Measurements from ENCODE around the gene PCDH19. TPM values are rescaled to one million over a fixed set of nuclear protein-coding genes. Genes with fewer than 3 reads are reported as not detected.

PCDH19 gene
- total and polyA plus RNA-seq, 2 of the 13 experiments (the other 11 are each of a cell fraction or from before 2014, with no cell fraction given): 0.02 to 0.09 TPM

- H3K27me3 ChIP-seq (ENCODE audit: control insufficient read depth in 1 of 2, insufficient read depth in 2 of 2, low read length in 2 of 2): no peaks in the 10 kb centered on the region
- H3K4me1 ChIP-seq (ENCODE audit: insufficient read depth, low read length): no peaks in the 10 kb centered on the region
- H3K9ac ChIP-seq (ENCODE audit: insufficient read depth, low read depth, low read length): no peak overlapping the region
- FAIRE-seq (no peak), ATAC-seq (no peak), DNase-seq (ENCODE audit: low spot score) (no peak)
- no peaks in the 10 kb centered on the region for H4K20me1 ChIP-seq (ENCODE audit: insufficient read depth, low read length)
- POLR2A ChIA-PET: no interaction called here
- 93% methylated on average over 29 of the region's 90 CpGs for WGBS (ENCODE audit: low lambda C conversion rate)
- no peak overlapping the region for H2AFZ ChIP-seq (ENCODE audit: low read length)
- TF ChIP-seq PHF20 (CRISPR knock-in tag; IDR thresholded peaks at IDR 0.05) (no peak), HNF4G (IDR thresholded peaks at IDR 0.05; ENCODE audit: borderline replicate concordance, low read depth, low read length) (no peak), HNF4G (CRISPR knock-in tag; IDR thresholded peaks at IDR 0.05; ENCODE audit: borderline replicate concordance, low read depth) (no peak), LRRFIP1 (CRISPR knock-in tag; conservative IDR thresholded peaks at IDR 0.05) (no peak), XRCC5 (optimal IDR thresholded peaks at IDR 0.05; ENCODE audit: low read length) (no peak), THAP7 (CRISPR knock-in tag; IDR thresholded peaks at IDR 0.05) (no peak), SRSF4 (IDR thresholded peaks at IDR 0.05; ENCODE audit: low read depth, low read length, poor library complexity, severe bottlenecking) (no peak), ZNF605 (CRISPR knock-in tag; IDR thresholded peaks at IDR 0.05) (no peak), ZNF282 (IDR thresholded peaks at IDR 0.05; ENCODE audit: partially characterized antibody) (no peak), NR2F6 (IDR thresholded peaks at IDR 0.05) (no peak), NR2F6 (CRISPR knock-in tag; IDR thresholded peaks at IDR 0.05) (no peak), ZEB1 (IDR thresholded peaks at IDR 0.05; ENCODE audit: insufficient replicate concordance, low read depth) (no peak), CHCHD3 (CRISPR knock-in tag; IDR thresholded peaks at IDR 0.05) (no peak), ZNF792 (CRISPR knock-in tag; IDR thresholded peaks at IDR 0.05) (no peak), MYPOP (CRISPR knock-in tag; IDR thresholded peaks at IDR 0.05) (no peak), PLRG1 (conservative IDR thresholded peaks at IDR 0.05) (no peak), ZBTB26 (CRISPR knock-in tag; IDR thresholded peaks at IDR 0.05; ENCODE audit: borderline replicate concordance) (no peak), GTF3A (CRISPR knock-in tag; conservative IDR thresholded peaks at IDR 0.05) (no peak), ZNF33A (CRISPR knock-in tag; IDR thresholded peaks at IDR 0.05; ENCODE audit: borderline replicate concordance) (no peak)
- H3K4me3 ChIP-seq (replicated peaks in 1 of 3; ENCODE audit: insufficient read depth in 1 of 3, low read depth in 2 of 3, low read length in 3 of 3): no peak overlapping the region
- no peaks in the 10 kb centered on the region for H3K9me3 ChIP-seq (ENCODE audit: low read length)
- no peaks in the 10 kb centered on the region for H3K36me3 ChIP-seq (replicated peaks in 1 of 2; ENCODE audit: control insufficient read depth in 1 of 2, insufficient read depth in 2 of 2, low read length in 2 of 2)
- H3K79me2 ChIP-seq (ENCODE audit: insufficient read depth, low read length): no peaks in the 10 kb centered on the region
- H3K27ac ChIP-seq (ENCODE audit: extremely low read length, insufficient read depth, low read length): no peak overlapping the region
- BruUV-seq (replicated peaks): no TSS peak
- CTCF ChIA-PET (ENCODE audit: low intra/inter-chr PET ratio, low total read pairs): no interaction called here
- no peak overlapping the region for H3K4me2 ChIP-seq (ENCODE audit: low read depth, low read length)
- in situ Hi-C loops (cut with HindIII; ENCODE audit: extremely low pct_ligation_motif_present, low pct_unique_long_range_greater_than_20kb) (no loop called here), intact Hi-C loops (cut with micrococcal nuclease; ENCODE audit: unreplicated experiment) (no loop called here)
Observed at GRCh38 chrX:100407784-100408712, 2.0 kb downstream of the PCDH19 start.
